Progenitor cell of endocrine pancreas (in vitro differentiated cells): ENCODE data around the gene PARD6B. TPM values are rescaled to one million over a fixed set of nuclear protein-coding genes. Genes with fewer than 3 reads are reported as not detected.

Experiments
- DNase-seq: peaks from one replicate; pipeline ENCODE4 v3.0.0; 2021; ENCODE audit warnings: low spot score; ENCODE audit not compliant: unreplicated experiment
- H3K27ac Mint-ChIP-seq: 2 replicates; pipeline ENCODE4 v1.8.0; 2021; ENCODE audit warnings: mild to moderate bottlenecking, moderate library complexity, mixed read lengths
- H3K27me3 Mint-ChIP-seq: 2 replicates; pipeline ENCODE4 v1.8.0; 2021; ENCODE audit warnings: mixed read lengths
- H3K36me3 Mint-ChIP-seq: 2 replicates; pipeline ENCODE4 v1.8.0; 2022; ENCODE audit warnings: mixed read lengths; ENCODE audit not compliant: insufficient read depth
- H3K4me1 Mint-ChIP-seq: 2 replicates; pipeline ENCODE4 v1.8.0; 2021; ENCODE audit warnings: low read depth, mixed read lengths
- H3K4me3 Mint-ChIP-seq: 2 replicates; pipeline ENCODE4 v1.8.0; 2021; ENCODE audit warnings: low read depth, mild to moderate bottlenecking, moderate library complexity, mixed read lengths
- H3K9me3 Mint-ChIP-seq: 2 replicates; pipeline ENCODE4 v1.8.0; 2021; ENCODE audit warnings: low read depth, mixed read lengths
- total RNA-seq: library from RNA; stranded (reverse); gene quantifications from 2 replicates; pipeline ENCODE4 v1.2.1, GENCODE V29; 2021
- TF ChIP-seq, protein P1 (sequence below): fragments of 200-600 bp; sonication (generic); IDR thresholded peaks from one replicate; pipeline ENCODE4 v1.5.0; 2021; ENCODE audit warnings: antibody characterized with exemption, mild to moderate bottlenecking; ENCODE audit not compliant: unreplicated experiment

Gene PARD6B
- total RNA-seq, 1 donor from 2014 or later: 29.7 TPM

DNA sequence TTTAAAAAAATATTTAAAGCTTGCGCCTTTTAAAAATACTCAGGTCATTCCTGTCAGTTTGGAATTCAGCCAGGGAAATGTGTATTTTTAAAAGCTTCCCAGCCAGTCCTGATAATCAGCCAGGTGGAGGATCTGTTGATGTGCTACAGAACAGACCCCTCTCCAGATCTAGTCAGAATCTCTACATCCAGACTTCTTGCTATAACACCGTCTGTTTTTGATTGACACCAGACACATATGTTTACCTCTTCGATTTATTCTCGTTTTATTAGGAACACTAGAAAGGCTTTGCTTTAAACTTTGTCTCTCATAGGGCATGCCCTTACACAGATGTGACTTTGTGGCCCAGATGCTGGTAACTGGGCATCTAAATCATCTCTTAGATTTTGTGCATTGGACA is 11.7 kb downstream of the PARD6B start:
- H3K4me1 Mint-ChIP-seq: peaks cover 56% of the 10 kb centered on the region
- peaks cover 16% of the 10 kb centered on the region for H3K36me3 Mint-ChIP-seq

DNA sequence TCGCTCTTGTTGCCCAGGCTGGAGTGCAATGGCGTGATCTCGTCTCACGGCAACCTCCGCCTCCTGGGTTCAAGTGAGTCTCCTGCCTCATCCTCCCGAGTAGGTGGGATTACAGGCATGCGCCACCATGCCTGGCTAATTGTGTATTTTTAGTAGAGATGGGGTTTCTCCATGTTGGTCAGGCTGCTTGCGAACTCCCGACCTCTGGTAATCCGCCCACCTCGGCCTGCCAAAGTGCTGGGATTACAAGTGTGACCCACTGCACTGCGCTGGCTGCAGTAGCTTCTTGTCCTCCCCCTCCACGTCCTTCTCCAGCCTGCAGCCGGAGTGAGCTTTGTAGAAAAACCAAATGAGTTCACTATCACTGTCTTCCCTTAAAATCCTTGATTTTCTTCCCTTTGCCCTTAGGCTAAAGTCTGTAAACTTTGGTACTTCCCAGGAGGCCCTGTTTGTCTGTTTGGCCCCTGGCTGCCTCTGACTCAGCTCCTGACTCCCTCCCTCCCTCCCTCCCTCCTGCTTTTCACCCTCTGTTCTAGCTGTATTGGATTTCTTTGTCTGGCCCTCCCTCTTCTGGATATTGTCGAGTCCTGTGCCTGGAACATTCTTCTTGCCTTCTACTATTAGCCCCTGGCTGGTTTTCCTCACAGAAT is 12.9 kb downstream of the PARD6B start:
- TF ChIP-seq, protein P1, sequence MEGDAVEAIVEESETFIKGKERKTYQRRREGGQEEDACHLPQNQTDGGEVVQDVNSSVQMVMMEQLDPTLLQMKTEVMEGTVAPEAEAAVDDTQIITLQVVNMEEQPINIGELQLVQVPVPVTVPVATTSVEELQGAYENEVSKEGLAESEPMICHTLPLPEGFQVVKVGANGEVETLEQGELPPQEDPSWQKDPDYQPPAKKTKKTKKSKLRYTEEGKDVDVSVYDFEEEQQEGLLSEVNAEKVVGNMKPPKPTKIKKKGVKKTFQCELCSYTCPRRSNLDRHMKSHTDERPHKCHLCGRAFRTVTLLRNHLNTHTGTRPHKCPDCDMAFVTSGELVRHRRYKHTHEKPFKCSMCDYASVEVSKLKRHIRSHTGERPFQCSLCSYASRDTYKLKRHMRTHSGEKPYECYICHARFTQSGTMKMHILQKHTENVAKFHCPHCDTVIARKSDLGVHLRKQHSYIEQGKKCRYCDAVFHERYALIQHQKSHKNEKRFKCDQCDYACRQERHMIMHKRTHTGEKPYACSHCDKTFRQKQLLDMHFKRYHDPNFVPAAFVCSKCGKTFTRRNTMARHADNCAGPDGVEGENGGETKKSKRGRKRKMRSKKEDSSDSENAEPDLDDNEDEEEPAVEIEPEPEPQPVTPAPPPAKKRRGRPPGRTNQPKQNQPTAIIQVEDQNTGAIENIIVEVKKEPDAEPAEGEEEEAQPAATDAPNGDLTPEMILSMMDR: no peak
- peaks cover 13% of the 10 kb centered on the region for H3K36me3 Mint-ChIP-seq
- peaks cover 51% of the 10 kb centered on the region for H3K4me1 Mint-ChIP-seq
- DNase-seq: no peak
- H3K27me3 Mint-ChIP-seq: no peaks in the 10 kb centered on the region
- H3K27ac Mint-ChIP-seq: peak overlapping the region; percentile 98
- no peak overlapping the region for H3K4me3 Mint-ChIP-seq
- no peaks in the 10 kb centered on the region for H3K9me3 Mint-ChIP-seq

More for the DNA sequence above, 11.7 kb downstream of the PARD6B start:
- Mint-ChIP-seq H3K27me3 (no peaks in the 10 kb centered on the region), H3K27ac (peak overlapping the region; percentile 86), H3K9me3 (no peaks in the 10 kb centered on the region), H3K4me3 (no peak overlapping the region)
- DNase-seq: no peak
- TF ChIP-seq, protein P1: no peak

DNA sequence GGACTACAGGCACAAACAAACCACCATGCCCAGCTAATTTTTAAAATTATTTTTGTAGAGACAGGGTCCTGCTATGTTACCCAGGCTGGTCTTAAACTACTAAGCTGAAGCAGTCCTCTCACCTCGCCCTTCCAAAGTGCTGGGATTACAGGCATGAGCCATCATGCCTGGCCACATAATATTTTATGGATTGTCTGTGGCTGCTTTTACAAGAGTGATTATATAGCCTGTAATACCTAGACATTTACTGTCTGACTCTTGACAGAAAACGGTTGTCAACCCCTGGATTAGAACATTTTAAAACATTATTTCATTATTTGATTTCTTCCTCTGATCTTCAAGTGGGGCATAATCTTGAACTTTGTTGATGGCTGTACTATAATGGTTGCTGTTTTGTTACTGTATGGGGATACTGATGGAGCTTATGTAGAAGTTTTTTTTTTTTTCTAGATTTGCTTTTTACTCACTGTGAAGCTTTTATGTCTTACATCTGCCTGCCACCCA is 14.3 kb downstream of the PARD6B start:
- peaks cover 44% of the 10 kb centered on the region for H3K4me1 Mint-ChIP-seq
- TF ChIP-seq, protein P1: no peak
- H3K27ac Mint-ChIP-seq: peak overlapping the region; percentile 84
- H3K4me3 Mint-ChIP-seq: no peak overlapping the region
- no peaks in the 10 kb centered on the region for H3K27me3 Mint-ChIP-seq
- H3K9me3 Mint-ChIP-seq: no peaks in the 10 kb centered on the region
- DNase-seq: no peak
- H3K36me3 Mint-ChIP-seq: peaks cover 19% of the 10 kb centered on the region

DNA sequence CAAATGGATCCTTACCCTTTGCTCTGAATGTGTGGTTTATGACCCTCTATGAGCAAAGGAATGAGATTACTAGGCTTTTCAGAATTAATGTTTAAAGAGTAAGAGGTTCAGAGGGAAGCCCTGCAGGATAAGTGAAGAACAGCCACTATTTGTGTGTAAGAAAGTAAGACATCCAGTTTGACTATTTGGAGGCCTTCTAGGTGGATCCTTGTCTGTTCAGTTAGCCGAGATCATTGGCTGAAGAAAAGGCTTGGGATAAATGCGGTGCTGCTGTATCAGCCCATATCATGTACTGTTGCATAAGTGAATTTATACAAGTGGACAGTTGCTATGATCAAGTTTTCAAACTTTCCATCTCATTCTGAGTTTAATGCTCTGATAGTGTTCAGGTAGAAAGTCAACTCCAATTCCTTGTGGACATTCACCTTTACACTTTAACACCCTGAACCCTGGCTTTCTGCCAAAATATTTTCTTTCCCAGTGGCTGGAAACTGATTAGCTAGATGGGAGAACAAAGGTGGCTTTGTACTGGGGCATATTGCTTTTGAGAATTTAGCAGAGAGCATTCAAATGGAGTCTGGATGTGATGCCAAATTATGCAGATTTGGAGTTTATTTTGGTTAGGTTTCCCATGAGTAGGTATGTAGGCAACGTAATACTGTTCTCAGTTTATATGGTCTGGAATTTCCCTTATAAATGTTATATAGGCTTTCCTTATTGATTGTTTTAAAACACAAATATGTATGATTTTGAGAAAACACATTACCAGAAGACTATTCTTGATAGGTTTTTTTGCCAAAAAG is 15.0 kb downstream of the PARD6B start:
- TF ChIP-seq, protein P1: no peak
- H3K4me1 Mint-ChIP-seq: peaks cover 40% of the 10 kb centered on the region
- peak overlapping the region; percentile 29 for H3K4me3 Mint-ChIP-seq
- H3K36me3 Mint-ChIP-seq: peaks cover 16% of the 10 kb centered on the region
- no peaks in the 10 kb centered on the region for H3K9me3 Mint-ChIP-seq
- H3K27me3 Mint-ChIP-seq: no peaks in the 10 kb centered on the region
- H3K27ac Mint-ChIP-seq: peak overlapping the region; percentile 84
- DNase-seq: no peak

DNA sequence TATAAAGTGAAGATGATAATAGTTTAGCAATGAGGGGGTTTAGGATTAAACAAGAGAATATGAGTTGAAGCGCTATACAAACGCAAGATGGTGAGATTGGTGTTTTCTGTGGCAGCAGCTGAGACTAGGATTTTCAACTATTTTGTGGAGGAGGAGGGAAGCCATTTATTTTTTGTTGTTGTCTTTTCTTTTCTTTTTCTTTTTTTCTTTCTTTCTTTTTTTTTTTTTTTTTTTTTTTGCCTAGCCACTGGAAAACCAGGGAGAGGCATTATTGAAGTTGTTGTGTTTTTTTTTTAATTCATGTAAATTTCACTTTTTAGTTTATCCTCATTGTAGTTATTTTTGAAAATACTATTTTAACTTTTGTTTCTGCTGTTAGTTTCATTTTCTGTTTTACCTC is 15.9 kb downstream of the PARD6B start:
- peaks cover 37% of the 10 kb centered on the region for H3K4me1 Mint-ChIP-seq

More for the DNA sequence above, 15.9 kb downstream of the PARD6B start:
- Mint-ChIP-seq H3K36me3 (peaks cover 17% of the 10 kb centered on the region), H3K27ac (peak overlapping the region; percentile 84), H3K27me3 (no peaks in the 10 kb centered on the region), H3K9me3 (no peaks in the 10 kb centered on the region), H3K4me3 (peak overlapping the region; percentile 29)
- TF ChIP-seq, protein P1: no peak
- no peak for DNase-seq
